ENCODE results near the gene AAGAB. TPM values are rescaled to one million over a fixed set of nuclear protein-coding genes. Genes with fewer than 3 reads are reported as not detected.

AAGAB gene
- total and polyA plus RNA-seq, 2 donors (not counting 1 experiment from before 2014, with no cell fraction given) = 9.4 to 25.0 TPM

DNA sequence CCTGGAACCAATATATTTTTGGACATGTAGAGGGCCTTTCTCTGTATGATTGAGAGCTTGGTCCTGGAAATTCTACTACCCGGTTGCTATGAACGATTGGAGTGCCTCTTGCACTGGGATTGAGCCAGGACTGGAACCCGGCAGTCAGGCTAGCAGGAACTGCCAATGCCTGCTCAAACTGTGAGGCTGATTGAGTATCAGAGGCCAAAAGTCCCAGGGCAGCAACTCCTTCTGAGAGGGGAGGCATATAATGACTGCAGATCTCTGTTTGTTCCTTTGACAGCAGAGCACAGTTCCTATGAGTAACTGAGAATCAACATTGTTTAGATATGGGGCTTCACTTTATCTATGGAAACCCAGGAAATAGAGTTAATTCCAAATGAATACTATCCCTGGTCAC is 13.0 kb upstream of the AAGAB start:
- H3K27ac ChIP-seq (ENCODE audit: low read length in 2 of 2) = no peak overlapping the region
- no peaks in the 10 kb centered on the region for H3K36me3 ChIP-seq (replicated peaks in 1 of 2; ENCODE audit: control extremely low read depth in 1 of 2, control insufficient read depth in 1 of 2, extremely low read depth in 1 of 2, insufficient read depth in 2 of 2, low read length in 1 of 2)
- H3K9me3 ChIP-seq (ENCODE audit: control extremely low read depth in 1 of 3, control insufficient read depth in 2 of 3, insufficient read depth in 1 of 3, low read length in 2 of 3) = peaks cover 0 to 4% (median 0%) of the 10 kb centered on the region in 3 donors
- Mint-ChIP-seq H3K27ac (no peak overlapping the region), H3K27me3 (peaks cover 2% of the 10 kb centered on the region), H3K4me3 (no peak overlapping the region), H3K4me1 (no peaks in the 10 kb centered on the region), H3K9me3 (ENCODE audit: insufficient read depth) (peaks cover 2% of the 10 kb centered on the region)
- H4K20me1 ChIP-seq (ENCODE audit: control insufficient read depth, insufficient read depth, low read length, poor library complexity, severe bottlenecking) = no peaks in the 10 kb centered on the region
- H3K79me2 ChIP-seq (ENCODE audit: control insufficient read depth, insufficient read depth, low read length) = no peaks in the 10 kb centered on the region
- WGBS (ENCODE audit: insufficient coverage) = 97% methylated on average over 3 of the region's 3 CpGs
- no peak overlapping the region for H3K9ac ChIP-seq (ENCODE audit: low read length)
- ChIA-PET POLR2A (no interaction called here), CTCF (no interaction called here)
- H3K4me1 ChIP-seq (ENCODE audit: control insufficient read depth in 2 of 2, insufficient read depth in 2 of 2, low read length in 2 of 2) = no peaks in the 10 kb centered on the region
- no peak overlapping the region for H3K4me3 ChIP-seq (ENCODE audit: control extremely low read depth in 1 of 5, extremely low read depth in 1 of 5, insufficient read depth in 1 of 5, low read depth in 2 of 5, low read length in 4 of 5)
- intact Hi-C loops (cut with micrococcal nuclease) = no loop called here
- no peak overlapping the region for H2AFZ ChIP-seq (ENCODE audit: insufficient read depth, low read depth, low read length, poor library complexity, severe bottlenecking)
- no peaks in the 10 kb centered on the region for H3K27me3 ChIP-seq (replicated peaks in 1 of 4; ENCODE audit: control extremely low read depth in 1 of 4, control insufficient read depth in 3 of 4, insufficient read depth in 4 of 4, low read length in 3 of 4)
- DNase-seq (no peak), ATAC-seq (ENCODE audit: low read depth) (no peak)
- TF ChIP-seq, protein P1, sequence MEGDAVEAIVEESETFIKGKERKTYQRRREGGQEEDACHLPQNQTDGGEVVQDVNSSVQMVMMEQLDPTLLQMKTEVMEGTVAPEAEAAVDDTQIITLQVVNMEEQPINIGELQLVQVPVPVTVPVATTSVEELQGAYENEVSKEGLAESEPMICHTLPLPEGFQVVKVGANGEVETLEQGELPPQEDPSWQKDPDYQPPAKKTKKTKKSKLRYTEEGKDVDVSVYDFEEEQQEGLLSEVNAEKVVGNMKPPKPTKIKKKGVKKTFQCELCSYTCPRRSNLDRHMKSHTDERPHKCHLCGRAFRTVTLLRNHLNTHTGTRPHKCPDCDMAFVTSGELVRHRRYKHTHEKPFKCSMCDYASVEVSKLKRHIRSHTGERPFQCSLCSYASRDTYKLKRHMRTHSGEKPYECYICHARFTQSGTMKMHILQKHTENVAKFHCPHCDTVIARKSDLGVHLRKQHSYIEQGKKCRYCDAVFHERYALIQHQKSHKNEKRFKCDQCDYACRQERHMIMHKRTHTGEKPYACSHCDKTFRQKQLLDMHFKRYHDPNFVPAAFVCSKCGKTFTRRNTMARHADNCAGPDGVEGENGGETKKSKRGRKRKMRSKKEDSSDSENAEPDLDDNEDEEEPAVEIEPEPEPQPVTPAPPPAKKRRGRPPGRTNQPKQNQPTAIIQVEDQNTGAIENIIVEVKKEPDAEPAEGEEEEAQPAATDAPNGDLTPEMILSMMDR (IDR thresholded peaks at IDR 0.05) = no peak
- TF ChIP-seq EZH2 (IDR thresholded peaks at IDR 0.05; ENCODE audit: borderline replicate concordance, insufficient read depth, low read depth, low read length, poor library complexity, severe bottlenecking) = no peak
- H3K4me2 ChIP-seq (replicated peaks; ENCODE audit: low read depth, low read length, poor library complexity, severe bottlenecking) = no peak overlapping the region

DNA sequence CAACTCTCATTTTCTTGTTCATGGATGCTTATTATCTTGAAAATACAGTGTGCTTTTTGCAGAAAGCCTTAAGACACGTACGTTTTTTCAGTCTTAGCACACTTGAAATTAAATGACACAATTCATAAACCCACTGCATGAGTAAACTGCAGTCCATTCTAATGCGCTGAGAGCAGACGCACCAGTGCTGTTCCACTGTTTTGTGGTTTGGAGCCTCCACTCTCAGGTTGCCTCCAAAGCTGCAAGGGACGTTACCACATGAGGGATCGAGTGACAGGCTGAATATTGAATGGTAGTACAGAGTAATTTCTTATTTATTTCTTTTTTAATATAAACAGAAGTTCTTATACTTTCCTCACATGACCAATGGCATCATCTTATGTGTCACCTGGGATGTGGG is 12.4 kb upstream of the AAGAB start:
- CTCF ChIA-PET = no interaction called here
- Mint-ChIP-seq H3K27me3 (no peaks in the 10 kb centered on the region), H3K9me3 (ENCODE audit: insufficient read depth) (no peaks in the 10 kb centered on the region), H3K4me3 (no peak overlapping the region), H3K4me1 (no peaks in the 10 kb centered on the region), H3K27ac (no peak overlapping the region)
- TF ChIP-seq, protein P1 (IDR thresholded peaks at IDR 0.05) = no peak
- TF ChIP-seq EZH2 (IDR thresholded peaks at IDR 0.05; ENCODE audit: borderline replicate concordance, insufficient read depth, low read depth, low read length, poor library complexity, severe bottlenecking) = no peak
- no peak overlapping the region for H2AFZ ChIP-seq (ENCODE audit: insufficient read depth, low read depth, low read length, poor library complexity, severe bottlenecking)
- intact Hi-C loops (cut with micrococcal nuclease) = no loop called here
- no peaks in the 10 kb centered on the region for H3K4me1 ChIP-seq (ENCODE audit: control insufficient read depth in 2 of 2, insufficient read depth in 2 of 2, low read length in 2 of 2)
- no peaks in the 10 kb centered on the region for H4K20me1 ChIP-seq (ENCODE audit: control insufficient read depth, insufficient read depth, low read length, poor library complexity, severe bottlenecking)
- 100% methylated on average over 3 of the region's 6 CpGs for WGBS (ENCODE audit: insufficient coverage)
- DNase-seq (no peak), ATAC-seq (ENCODE audit: low read depth) (no peak)
- H3K27ac ChIP-seq (ENCODE audit: low read length in 2 of 2) = no peak overlapping the region
- H3K4me3 ChIP-seq (ENCODE audit: control extremely low read depth in 1 of 5, extremely low read depth in 1 of 5, insufficient read depth in 1 of 5, low read depth in 2 of 5, low read length in 4 of 5) = no peak overlapping the region
- POLR2A ChIA-PET = no interaction called here
- H3K27me3 ChIP-seq (replicated peaks in 1 of 4; ENCODE audit: control extremely low read depth in 1 of 4, control insufficient read depth in 3 of 4, insufficient read depth in 4 of 4, low read length in 3 of 4) = no peaks in the 10 kb centered on the region
- no peaks in the 10 kb centered on the region for H3K9me3 ChIP-seq (ENCODE audit: control extremely low read depth in 1 of 3, control insufficient read depth in 2 of 3, insufficient read depth in 1 of 3, low read length in 2 of 3)
- H3K36me3 ChIP-seq (replicated peaks in 1 of 2; ENCODE audit: control extremely low read depth in 1 of 2, control insufficient read depth in 1 of 2, extremely low read depth in 1 of 2, insufficient read depth in 2 of 2, low read length in 1 of 2) = no peaks in the 10 kb centered on the region
- no peak overlapping the region for H3K9ac ChIP-seq (ENCODE audit: low read length)
- no peak overlapping the region for H3K4me2 ChIP-seq (replicated peaks; ENCODE audit: low read depth, low read length, poor library complexity, severe bottlenecking)
- no peaks in the 10 kb centered on the region for H3K79me2 ChIP-seq (ENCODE audit: control insufficient read depth, insufficient read depth, low read length)

Measured in B cell (primary cell).